Measurements from ENCODE around the gene METTL1. TPM values are rescaled to one million over a fixed set of nuclear protein-coding genes. Genes with fewer than 3 reads are reported as not detected.

METTL1 gene
- total and polyA plus RNA-seq, 4 donors, result 2.8 to 11.2 (median 7.1) TPM

- peaks cover 11 to 30% (median 20%) of the 10 kb centered on the region in 4 donors for H3K4me1 ChIP-seq (ENCODE audit: control insufficient read depth in 4 of 4, insufficient read depth in 4 of 4, low read length in 3 of 4)
- TF ChIP-seq NR2F2 (IDR thresholded peaks at IDR 0.05), result no peak
- TF ChIP-seq FOXA2 (IDR thresholded peaks at IDR 0.05), result no peak
- TF ChIP-seq, protein P1, sequence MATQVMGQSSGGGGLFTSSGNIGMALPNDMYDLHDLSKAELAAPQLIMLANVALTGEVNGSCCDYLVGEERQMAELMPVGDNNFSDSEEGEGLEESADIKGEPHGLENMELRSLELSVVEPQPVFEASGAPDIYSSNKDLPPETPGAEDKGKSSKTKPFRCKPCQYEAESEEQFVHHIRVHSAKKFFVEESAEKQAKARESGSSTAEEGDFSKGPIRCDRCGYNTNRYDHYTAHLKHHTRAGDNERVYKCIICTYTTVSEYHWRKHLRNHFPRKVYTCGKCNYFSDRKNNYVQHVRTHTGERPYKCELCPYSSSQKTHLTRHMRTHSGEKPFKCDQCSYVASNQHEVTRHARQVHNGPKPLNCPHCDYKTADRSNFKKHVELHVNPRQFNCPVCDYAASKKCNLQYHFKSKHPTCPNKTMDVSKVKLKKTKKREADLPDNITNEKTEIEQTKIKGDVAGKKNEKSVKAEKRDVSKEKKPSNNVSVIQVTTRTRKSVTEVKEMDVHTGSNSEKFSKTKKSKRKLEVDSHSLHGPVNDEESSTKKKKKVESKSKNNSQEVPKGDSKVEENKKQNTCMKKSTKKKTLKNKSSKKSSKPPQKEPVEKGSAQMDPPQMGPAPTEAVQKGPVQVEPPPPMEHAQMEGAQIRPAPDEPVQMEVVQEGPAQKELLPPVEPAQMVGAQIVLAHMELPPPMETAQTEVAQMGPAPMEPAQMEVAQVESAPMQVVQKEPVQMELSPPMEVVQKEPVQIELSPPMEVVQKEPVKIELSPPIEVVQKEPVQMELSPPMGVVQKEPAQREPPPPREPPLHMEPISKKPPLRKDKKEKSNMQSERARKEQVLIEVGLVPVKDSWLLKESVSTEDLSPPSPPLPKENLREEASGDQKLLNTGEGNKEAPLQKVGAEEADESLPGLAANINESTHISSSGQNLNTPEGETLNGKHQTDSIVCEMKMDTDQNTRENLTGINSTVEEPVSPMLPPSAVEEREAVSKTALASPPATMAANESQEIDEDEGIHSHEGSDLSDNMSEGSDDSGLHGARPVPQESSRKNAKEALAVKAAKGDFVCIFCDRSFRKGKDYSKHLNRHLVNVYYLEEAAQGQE (IDR thresholded peaks at IDR 0.05), result no peak
- TF ChIP-seq HNF4A (conservative IDR thresholded peaks at IDR 0.05), result no peak
- no peak for TF ChIP-seq HNF4G (IDR thresholded peaks at IDR 0.05)
- no peak for TF ChIP-seq RAD21 (IDR thresholded peaks at IDR 0.05)
- TF ChIP-seq GABPA (IDR thresholded peaks at IDR 0.05 in 1 of 2, conservative IDR thresholded peaks at IDR 0.05 in 1 of 2), result no peak
- no peak for TF ChIP-seq YY1 (IDR thresholded peaks at IDR 0.05)
- TF ChIP-seq TAF1 (conservative IDR thresholded peaks at IDR 0.05), result no peak
- no peak for TF ChIP-seq SP1 (IDR thresholded peaks at IDR 0.05)
- no peak for TF ChIP-seq ATF3 (IDR thresholded peaks at IDR 0.05)
- TF ChIP-seq, protein P2, sequence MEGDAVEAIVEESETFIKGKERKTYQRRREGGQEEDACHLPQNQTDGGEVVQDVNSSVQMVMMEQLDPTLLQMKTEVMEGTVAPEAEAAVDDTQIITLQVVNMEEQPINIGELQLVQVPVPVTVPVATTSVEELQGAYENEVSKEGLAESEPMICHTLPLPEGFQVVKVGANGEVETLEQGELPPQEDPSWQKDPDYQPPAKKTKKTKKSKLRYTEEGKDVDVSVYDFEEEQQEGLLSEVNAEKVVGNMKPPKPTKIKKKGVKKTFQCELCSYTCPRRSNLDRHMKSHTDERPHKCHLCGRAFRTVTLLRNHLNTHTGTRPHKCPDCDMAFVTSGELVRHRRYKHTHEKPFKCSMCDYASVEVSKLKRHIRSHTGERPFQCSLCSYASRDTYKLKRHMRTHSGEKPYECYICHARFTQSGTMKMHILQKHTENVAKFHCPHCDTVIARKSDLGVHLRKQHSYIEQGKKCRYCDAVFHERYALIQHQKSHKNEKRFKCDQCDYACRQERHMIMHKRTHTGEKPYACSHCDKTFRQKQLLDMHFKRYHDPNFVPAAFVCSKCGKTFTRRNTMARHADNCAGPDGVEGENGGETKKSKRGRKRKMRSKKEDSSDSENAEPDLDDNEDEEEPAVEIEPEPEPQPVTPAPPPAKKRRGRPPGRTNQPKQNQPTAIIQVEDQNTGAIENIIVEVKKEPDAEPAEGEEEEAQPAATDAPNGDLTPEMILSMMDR (IDR thresholded peaks at IDR 0.05; ENCODE audit: low read depth, low read length, missing input control), result no peak
- no peak for TF ChIP-seq JUND (IDR thresholded peaks at IDR 0.05)
- TF ChIP-seq, protein P3, sequence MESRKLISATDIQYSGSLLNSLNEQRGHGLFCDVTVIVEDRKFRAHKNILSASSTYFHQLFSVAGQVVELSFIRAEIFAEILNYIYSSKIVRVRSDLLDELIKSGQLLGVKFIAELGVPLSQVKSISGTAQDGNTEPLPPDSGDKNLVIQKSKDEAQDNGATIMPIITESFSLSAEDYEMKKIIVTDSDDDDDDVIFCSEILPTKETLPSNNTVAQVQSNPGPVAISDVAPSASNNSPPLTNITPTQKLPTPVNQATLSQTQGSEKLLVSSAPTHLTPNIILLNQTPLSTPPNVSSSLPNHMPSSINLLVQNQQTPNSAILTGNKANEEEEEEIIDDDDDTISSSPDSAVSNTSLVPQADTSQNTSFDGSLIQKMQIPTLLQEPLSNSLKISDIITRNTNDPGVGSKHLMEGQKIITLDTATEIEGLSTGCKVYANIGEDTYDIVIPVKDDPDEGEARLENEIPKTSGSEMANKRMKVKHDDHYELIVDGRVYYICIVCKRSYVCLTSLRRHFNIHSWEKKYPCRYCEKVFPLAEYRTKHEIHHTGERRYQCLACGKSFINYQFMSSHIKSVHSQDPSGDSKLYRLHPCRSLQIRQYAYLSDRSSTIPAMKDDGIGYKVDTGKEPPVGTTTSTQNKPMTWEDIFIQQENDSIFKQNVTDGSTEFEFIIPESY (IDR thresholded peaks at IDR 0.05), result no peak
- H3K9me3 ChIP-seq (ENCODE audit: control insufficient read depth in 4 of 4, low read length in 3 of 4), result no peaks in the 10 kb centered on the region
- no peak overlapping the region for H3K4me3 ChIP-seq (ENCODE audit: low read depth in 1 of 3, low read length in 3 of 3)
- H3K27me3 ChIP-seq (ENCODE audit: control insufficient read depth in 4 of 4, insufficient read depth in 4 of 4, low read length in 3 of 4), result no peaks in the 10 kb centered on the region
- no peak for DNase-seq (ENCODE audit: low spot score)
- 94% methylated on average over 5 of the region's 5 CpGs for WGBS
- peaks cover 4 to 22% (median 15%) of the 10 kb centered on the region in 4 donors for H3K36me3 ChIP-seq (ENCODE audit: control insufficient read depth in 4 of 4, insufficient read depth in 3 of 4, low read depth in 1 of 4, low read length in 3 of 4)
- no peak overlapping the region for H3K9ac ChIP-seq (ENCODE audit: low read depth in 1 of 2, low read length in 2 of 2)
- H3K27ac ChIP-seq (ENCODE audit: low read depth in 1 of 2, low read length in 2 of 2), result no peak overlapping the region
Observed at GRCh38 chr12:57749061-57749460, 22.8 kb downstream of the METTL1 start.

DNA sequence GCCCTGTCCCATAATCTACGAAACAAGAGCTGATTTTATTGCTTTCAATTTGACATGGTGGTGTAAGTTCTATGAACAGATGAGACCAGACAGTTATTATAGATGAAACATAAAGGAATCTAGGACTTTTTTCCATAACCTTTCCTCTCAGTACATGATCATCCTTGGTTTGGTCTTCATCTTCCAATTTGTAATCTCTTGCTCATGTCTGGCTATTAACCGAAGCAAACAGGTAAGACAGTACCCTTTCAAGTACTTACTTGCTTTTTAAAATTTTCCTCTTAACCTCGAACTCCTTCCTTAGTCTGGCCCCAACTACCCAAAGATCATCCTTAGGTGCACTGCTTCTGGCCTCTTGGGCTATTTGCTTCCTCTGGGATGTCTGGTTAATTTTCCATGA is 25.9 kb downstream of the METTL1 start:
- Histone ChIP-seq H3K4me3 (ENCODE audit: low read depth in 1 of 3, low read length in 3 of 3) (no peak overlapping the region), H3K27ac (ENCODE audit: low read depth in 1 of 2, low read length in 2 of 2) (no peak overlapping the region), H3K9ac (ENCODE audit: low read depth in 1 of 2, low read length in 2 of 2) (no peak overlapping the region), H3K36me3 (ENCODE audit: control insufficient read depth in 4 of 4, insufficient read depth in 3 of 4, low read depth in 1 of 4, low read length in 3 of 4) (peaks cover 4 to 22% (median 15%) of the 10 kb centered on the region in 4 donors), H3K4me1 (ENCODE audit: control insufficient read depth in 4 of 4, insufficient read depth in 4 of 4, low read length in 3 of 4) (peaks cover 6 to 17% (median 8%) of the 10 kb centered on the region in 4 donors), H3K27me3 (ENCODE audit: control insufficient read depth in 4 of 4, insufficient read depth in 4 of 4, low read length in 3 of 4) (no peaks in the 10 kb centered on the region), H3K9me3 (ENCODE audit: control insufficient read depth in 4 of 4, low read length in 3 of 4) (no peaks in the 10 kb centered on the region)
- WGBS, result 92% methylated on average over 3 of the region's 3 CpGs
- no peak for DNase-seq (ENCODE audit: low spot score)
- TF ChIP-seq YY1 (IDR thresholded peaks at IDR 0.05) (no peak), GABPA (IDR thresholded peaks at IDR 0.05 in 1 of 2, conservative IDR thresholded peaks at IDR 0.05 in 1 of 2) (no peak), MAX (IDR thresholded peaks at IDR 0.05) (no peak), FOXA1 (IDR thresholded peaks at IDR 0.05) (no peak), NR2F2 (IDR thresholded peaks at IDR 0.05) (no peak), RAD21 (IDR thresholded peaks at IDR 0.05) (no peak), TAF1 (conservative IDR thresholded peaks at IDR 0.05) (no peak), RXRA (IDR thresholded peaks at IDR 0.05) (no peak), HNF4A (conservative IDR thresholded peaks at IDR 0.05) (no peak), SP1 (IDR thresholded peaks at IDR 0.05) (no peak), FOXA2 (IDR thresholded peaks at IDR 0.05) (no peak), HNF4G (IDR thresholded peaks at IDR 0.05) (no peak), JUND (IDR thresholded peaks at IDR 0.05) (no peak)
- TF ChIP-seq, protein P1 (IDR thresholded peaks at IDR 0.05), result no peak
- TF ChIP-seq, protein P2 (IDR thresholded peaks at IDR 0.05; ENCODE audit: low read depth, low read length, missing input control), result no peak
